NB4 (cell line): ENCODE results near the gene CHD6.

Source experiments
- POLR2A ChIP-seq: IDR thresholded peaks from 2 replicates; pipeline ENCODE4 v1.6.1; 2011; ENCODE audit warnings: mild to moderate bottlenecking; ENCODE audit not compliant: insufficient read length; ENCODE audit errors: extremely low read depth
- TF ChIP-seq, protein P1 (sequence below): IDR thresholded peaks from 2 replicates; pipeline ENCODE4 v1.6.1; 2011; ENCODE audit warnings: low read depth, low read length

DNA sequence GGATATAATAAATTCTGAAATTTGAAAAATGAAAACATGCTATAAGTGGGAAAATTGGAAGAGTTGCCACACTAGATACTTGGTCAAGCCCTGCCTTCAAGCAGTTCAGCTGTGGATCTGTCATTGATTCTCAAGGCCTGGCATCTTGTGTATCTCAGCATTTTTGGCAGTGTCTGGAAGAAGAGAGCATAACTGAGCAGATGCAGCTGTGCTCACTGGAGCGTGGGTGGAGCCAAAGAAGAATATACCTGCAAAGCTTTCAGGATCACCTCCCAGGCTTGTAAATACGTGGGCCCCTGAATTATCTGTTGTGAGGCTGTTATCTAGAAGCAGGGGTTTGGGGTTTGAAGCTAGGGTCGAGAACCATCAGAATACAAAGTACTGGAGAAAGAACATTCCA lies 31.3 kb upstream of the CHD6 start:
- no peak for TF ChIP-seq POLR2A
- TF ChIP-seq, protein P1, sequence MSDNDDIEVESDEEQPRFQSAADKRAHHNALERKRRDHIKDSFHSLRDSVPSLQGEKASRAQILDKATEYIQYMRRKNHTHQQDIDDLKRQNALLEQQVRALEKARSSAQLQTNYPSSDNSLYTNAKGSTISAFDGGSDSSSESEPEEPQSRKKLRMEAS: no peak
